PC-9 (cell line): ENCODE results near the gene HIVEP2.

Experiments used
- EZH2 ChIP-seq: fragments of 200-600 bp; sonication (generic); IDR thresholded peaks from 2 replicates; pipeline ENCODE4 v1.8.0; 2017; ENCODE audit warnings: antibody characterized with exemption, low read depth
- TF ChIP-seq, protein P1 (sequence below): fragments of 200-600 bp; sonication (generic); conservative IDR thresholded peaks from 2 replicates; pipeline ENCODE4 v1.6.1; 2017; ENCODE audit warnings: mixed run types, antibody characterized with exemption, mild to moderate bottlenecking, moderate library complexity

GRCh38 chr6:142773859-142774648 is 170.9 kb downstream of the HIVEP2 start:
- TF ChIP-seq, protein P1, sequence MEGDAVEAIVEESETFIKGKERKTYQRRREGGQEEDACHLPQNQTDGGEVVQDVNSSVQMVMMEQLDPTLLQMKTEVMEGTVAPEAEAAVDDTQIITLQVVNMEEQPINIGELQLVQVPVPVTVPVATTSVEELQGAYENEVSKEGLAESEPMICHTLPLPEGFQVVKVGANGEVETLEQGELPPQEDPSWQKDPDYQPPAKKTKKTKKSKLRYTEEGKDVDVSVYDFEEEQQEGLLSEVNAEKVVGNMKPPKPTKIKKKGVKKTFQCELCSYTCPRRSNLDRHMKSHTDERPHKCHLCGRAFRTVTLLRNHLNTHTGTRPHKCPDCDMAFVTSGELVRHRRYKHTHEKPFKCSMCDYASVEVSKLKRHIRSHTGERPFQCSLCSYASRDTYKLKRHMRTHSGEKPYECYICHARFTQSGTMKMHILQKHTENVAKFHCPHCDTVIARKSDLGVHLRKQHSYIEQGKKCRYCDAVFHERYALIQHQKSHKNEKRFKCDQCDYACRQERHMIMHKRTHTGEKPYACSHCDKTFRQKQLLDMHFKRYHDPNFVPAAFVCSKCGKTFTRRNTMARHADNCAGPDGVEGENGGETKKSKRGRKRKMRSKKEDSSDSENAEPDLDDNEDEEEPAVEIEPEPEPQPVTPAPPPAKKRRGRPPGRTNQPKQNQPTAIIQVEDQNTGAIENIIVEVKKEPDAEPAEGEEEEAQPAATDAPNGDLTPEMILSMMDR, result no peak
- no peak for TF ChIP-seq EZH2
